Neuronal stem cell (in vitro differentiated cells): ENCODE results near the gene CDIP1.
A peak's percentile ranks its signal among the peaks of the same experiment; 100 is the strongest.

Experiments
- DNase-seq: peaks from one replicate; pipeline ENCODE4 v3.0.0-alpha.2; 2013; ENCODE audit warnings: low spot score
- H2AFZ ChIP-seq: one replicate; pipeline ENCODE4 v1.6.1; 2013; ENCODE audit warnings: mild to moderate bottlenecking, low read length, inconsistent platforms
- H2AK5ac ChIP-seq: 2 replicates; pipeline ENCODE4 v1.6.1; 2013; ENCODE audit warnings: low read depth, mild to moderate bottlenecking, inconsistent platforms, low read length, moderate library complexity, mixed read lengths
- H2BK120ac ChIP-seq: 2 replicates; pipeline ENCODE4 v1.6.1; 2013; ENCODE audit warnings: low read depth, mild to moderate bottlenecking, inconsistent platforms, low read length, moderate library complexity, mixed read lengths
- H2BK12ac ChIP-seq: one replicate; pipeline ENCODE4 v1.6.1; 2013; ENCODE audit warnings: low read length, inconsistent platforms
- H2BK15ac ChIP-seq: 2 replicates; pipeline ENCODE4 v1.6.1; 2013; ENCODE audit warnings: mild to moderate bottlenecking, low read length, inconsistent platforms, mixed read lengths
- H2BK5ac ChIP-seq: one replicate; pipeline ENCODE4 v1.6.1; 2013; ENCODE audit warnings: inconsistent platforms, mild to moderate bottlenecking, low read length, moderate library complexity
- H3K14ac ChIP-seq: one replicate; pipeline ENCODE4 v1.6.1; 2013; ENCODE audit warnings: low read length, inconsistent platforms
- H3K18ac ChIP-seq: 2 replicates; pipeline ENCODE4 v1.6.1; 2013; ENCODE audit warnings: low read length, inconsistent platforms
- H3K23ac ChIP-seq: 2 replicates; pipeline ENCODE4 v1.6.1; 2013; ENCODE audit warnings: low read depth, mild to moderate bottlenecking, mixed read lengths, low read length, inconsistent platforms; ENCODE audit not compliant: poor library complexity
- H3K27ac ChIP-seq: replicated peaks from 3 replicates; pipeline ENCODE4 v1.5.1; 2013; ENCODE audit warnings: low read length, inconsistent platforms
- H3K27me3 ChIP-seq, 3 experiments: 2 replicates each; pipeline ENCODE4 v1.6.1; 2013; ENCODE audit warnings: low read length in 3 of 3, mild to moderate bottlenecking in 2 of 3, inconsistent platforms in 1 of 3, low read depth in 1 of 3, mixed read lengths in 1 of 3, moderate library complexity in 1 of 3; ENCODE audit not compliant: control insufficient read depth in 3 of 3, insufficient read depth in 3 of 3
- H3K36me3 ChIP-seq, 2 donors: replicated peaks in 1 of 2; 2 replicates each; pipeline ENCODE4 v1.6.1; 2013; ENCODE audit warnings: low read length in 2 of 2; ENCODE audit not compliant: control insufficient read depth in 2 of 2, insufficient read depth in 2 of 2
- H3K4ac ChIP-seq: 2 replicates; pipeline ENCODE4 v1.6.1; 2013; ENCODE audit warnings: inconsistent platforms, mild to moderate bottlenecking, low read length, moderate library complexity
- H3K4me1 ChIP-seq, 2 donors: 1 replicate in 1 of 2; 2 replicates in 1 of 2; pipeline ENCODE4 v1.6.1; 2013; ENCODE audit warnings: low read length in 2 of 2, low read depth in 1 of 2; ENCODE audit not compliant: control insufficient read depth in 2 of 2, insufficient read depth in 1 of 2
- H3K4me2 ChIP-seq: one replicate; pipeline ENCODE4 v1.6.1; 2013; ENCODE audit warnings: mild to moderate bottlenecking, low read length, inconsistent platforms; ENCODE audit not compliant: insufficient read depth, poor library complexity, severe bottlenecking
- H3K4me3 ChIP-seq, 2 donors: 2 replicates each; pipeline ENCODE4 v1.5.1; 2013; ENCODE audit warnings: low read length in 2 of 2, mild to moderate bottlenecking in 2 of 2, inconsistent platforms in 1 of 2, moderate library complexity in 1 of 2
- H3K79me1 ChIP-seq: one replicate; pipeline ENCODE4 v1.6.1; 2013; ENCODE audit warnings: low read depth, mild to moderate bottlenecking, inconsistent platforms, low read length, moderate library complexity
- H3K9ac ChIP-seq: one replicate; pipeline ENCODE4 v1.6.1; 2013; ENCODE audit warnings: mild to moderate bottlenecking, low read depth, low read length, inconsistent platforms; ENCODE audit not compliant: poor library complexity
- H3K9me3 ChIP-seq, 2 donors: replicated peaks in 1 of 2; 2 replicates each; pipeline versions ENCODE3 to v1.6.1; 2013; ENCODE audit warnings: low read length in 2 of 2, mild to moderate bottlenecking in 2 of 2, inconsistent platforms in 1 of 2, low read depth in 1 of 2, mixed read lengths in 1 of 2, moderate library complexity in 1 of 2; ENCODE audit not compliant: control insufficient read depth in 2 of 2, insufficient read depth in 1 of 2
- H4K8ac ChIP-seq: one replicate; pipeline ENCODE4 v1.6.1; 2013; ENCODE audit warnings: low read depth, mild to moderate bottlenecking, inconsistent platforms, low read length, moderate library complexity
- H4K91ac ChIP-seq: one replicate; pipeline ENCODE4 v1.6.1; 2013; ENCODE audit warnings: low read length, low read depth, mild to moderate bottlenecking, inconsistent platforms; ENCODE audit not compliant: poor library complexity
- WGBS, 2 donors: extraction: QIAGEN DNeasy Blood & Tissue Kit; methylation state at CpG; one replicate each; pipeline ENCODE4 v1.1.7; 2013; ENCODE audit warnings: missing lambda C conversion rate in 2 of 2, mixed read lengths in 1 of 2; ENCODE audit not compliant: insufficient read length in 2 of 2, insufficient replicate concordance in 1 of 2; ENCODE audit errors: extremely low coverage in 2 of 2; 5-methylcytosine and 5-hydroxymethylcytosine counted together

CDIP1 gene

DNA sequence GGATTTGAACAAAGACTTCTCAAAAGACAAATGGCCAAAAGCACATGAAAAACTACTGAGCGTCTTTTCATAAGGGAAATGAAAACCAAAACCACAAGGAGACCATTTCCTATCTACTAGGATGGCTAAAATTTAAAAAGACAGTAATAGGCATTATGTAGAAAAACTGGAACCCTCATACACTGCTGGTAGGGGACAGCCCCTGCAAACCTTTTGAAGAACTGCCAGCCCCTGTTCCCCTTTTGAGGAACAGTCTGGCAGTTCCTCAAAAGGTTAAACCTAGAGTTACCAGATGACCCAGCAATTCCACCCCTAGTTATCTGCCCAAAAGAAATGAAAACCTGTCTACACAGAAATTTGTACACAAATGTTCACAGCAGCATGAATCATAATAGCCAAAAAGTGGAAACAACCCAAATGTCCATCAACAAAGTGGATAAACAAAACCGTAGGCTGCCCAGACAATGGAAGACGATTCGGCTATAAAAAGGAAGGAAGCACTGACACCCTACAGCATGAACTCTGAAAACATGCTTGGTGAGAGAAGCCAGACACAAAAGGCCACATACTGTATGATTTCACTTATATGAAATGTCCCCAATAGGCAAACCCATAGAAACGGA is 22.9 kb downstream of the CDIP1 start:
- Histone ChIP-seq H4K91ac (no peak overlapping the region), H3K9ac (no peak overlapping the region), H3K36me3 (peaks cover 19 to 37% of the 10 kb centered on the region in 2 donors), H3K27ac (no peak overlapping the region), H3K9me3 (no peaks in the 10 kb centered on the region), H3K4ac (no peak overlapping the region), H2AK5ac (no peak overlapping the region), H3K23ac (no peak overlapping the region), H2BK12ac (no peak overlapping the region), H3K79me1 (peaks cover 2% of the 10 kb centered on the region), H2BK120ac (no peak overlapping the region), H3K4me3 (no peak overlapping the region), H3K18ac (no peak overlapping the region), H2AFZ (no peak overlapping the region), H3K4me1 (peaks cover 0 to 2% of the 10 kb centered on the region in 2 donors), H3K27me3 (no peaks in the 10 kb centered on the region), H3K14ac (no peak overlapping the region), H2BK15ac (no peak overlapping the region), H2BK5ac (no peak overlapping the region), H3K4me2 (no peak overlapping the region), H4K8ac (no peak overlapping the region)
- no CpG with 5 or more reads among the region's 5 CpGs for WGBS, 2 donors
- no peak for DNase-seq

DNA sequence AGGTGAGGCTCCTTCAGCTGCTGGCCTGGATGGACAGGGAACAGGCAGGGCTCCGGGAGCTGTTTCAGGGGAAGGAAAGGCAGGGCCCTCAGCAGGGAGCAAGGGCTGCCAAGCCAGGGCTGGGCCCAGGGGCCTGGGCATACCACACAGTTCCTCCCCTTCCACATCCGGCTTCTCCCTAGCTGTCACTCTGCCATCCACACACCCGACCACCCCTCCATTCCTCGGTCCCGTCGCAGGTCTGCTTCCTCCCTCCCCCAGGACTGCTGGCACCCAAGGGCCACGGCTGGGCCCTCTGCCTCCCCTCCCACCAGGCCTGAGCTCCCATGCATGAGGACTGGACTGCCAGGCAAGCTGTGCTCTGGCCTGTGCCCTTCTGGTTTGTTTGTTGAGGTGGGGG is 24.0 kb downstream of the CDIP1 start:
- H3K18ac ChIP-seq: no peak overlapping the region
- no peak overlapping the region for H2AK5ac ChIP-seq
- H4K8ac ChIP-seq: no peak overlapping the region
- no peak overlapping the region for H2BK12ac ChIP-seq
- H2BK15ac ChIP-seq: no peak overlapping the region
- no peak overlapping the region for H3K4me3 ChIP-seq
- no peak overlapping the region for H4K91ac ChIP-seq
- no peak overlapping the region for H3K23ac ChIP-seq
- no peak overlapping the region for H3K4ac ChIP-seq
- no peaks in the 10 kb centered on the region for H3K27me3 ChIP-seq
- H3K14ac ChIP-seq: no peak overlapping the region
- H2AFZ ChIP-seq: no peak overlapping the region
- no peak overlapping the region for H3K27ac ChIP-seq
- no peak overlapping the region for H2BK5ac ChIP-seq
- H3K9me3 ChIP-seq: no peaks in the 10 kb centered on the region
- H3K9ac ChIP-seq: peak overlapping the region; percentile 47
- peaks cover 26 to 48% of the 10 kb centered on the region in 2 donors for H3K36me3 ChIP-seq
- no peak for DNase-seq
- no CpG with 5 or more reads among the region's 7 CpGs for WGBS, 2 donors
- peaks cover 2% of the 10 kb centered on the region for H3K79me1 ChIP-seq
- no peak overlapping the region for H2BK120ac ChIP-seq
- H3K4me2 ChIP-seq: no peak overlapping the region
- peaks cover 0 to 2% of the 10 kb centered on the region in 2 donors for H3K4me1 ChIP-seq

DNA sequence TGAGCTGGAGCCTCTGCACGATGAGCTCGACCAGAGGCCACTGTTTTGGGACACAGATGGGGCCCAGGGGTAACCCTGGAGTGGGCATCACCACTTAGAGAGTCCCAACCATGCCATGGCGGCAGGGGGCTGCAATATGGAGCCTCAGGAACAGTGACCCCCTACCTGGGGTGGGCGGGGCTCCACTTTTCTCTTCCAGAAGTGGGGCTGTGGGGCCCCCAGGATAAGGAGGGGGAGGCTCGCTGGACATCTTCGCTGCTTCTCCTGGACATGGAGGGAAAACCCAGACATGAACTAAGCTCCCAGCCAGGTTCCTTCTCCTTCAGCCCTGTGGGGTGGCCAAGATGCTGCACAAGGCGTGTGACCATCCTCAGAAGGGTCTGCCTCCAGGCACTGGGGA is 24.7 kb downstream of the CDIP1 start:
- Histone ChIP-seq H3K23ac (no peak overlapping the region), H2BK15ac (no peak overlapping the region), H2AFZ (no peak overlapping the region), H3K14ac (no peak overlapping the region), H3K27me3 (no peaks in the 10 kb centered on the region), H3K4me3 (no peak overlapping the region), H2BK12ac (no peak overlapping the region), H3K27ac (no peak overlapping the region), H3K4ac (no peak overlapping the region), H4K91ac (no peak overlapping the region), H3K18ac (no peak overlapping the region), H4K8ac (no peak overlapping the region), H2BK5ac (no peak overlapping the region), H3K9me3 (no peaks in the 10 kb centered on the region), H2AK5ac (no peak overlapping the region), H2BK120ac (no peak overlapping the region), H3K79me1 (peaks cover 2% of the 10 kb centered on the region), H3K36me3 (peaks cover 26 to 55% of the 10 kb centered on the region in 2 donors), H3K4me1 (no peaks in the 10 kb centered on the region), H3K9ac (no peak overlapping the region), H3K4me2 (no peak overlapping the region)
- WGBS, 2 donors: no CpG with 5 or more reads among the region's 7 CpGs
- DNase-seq: no peak

DNA sequence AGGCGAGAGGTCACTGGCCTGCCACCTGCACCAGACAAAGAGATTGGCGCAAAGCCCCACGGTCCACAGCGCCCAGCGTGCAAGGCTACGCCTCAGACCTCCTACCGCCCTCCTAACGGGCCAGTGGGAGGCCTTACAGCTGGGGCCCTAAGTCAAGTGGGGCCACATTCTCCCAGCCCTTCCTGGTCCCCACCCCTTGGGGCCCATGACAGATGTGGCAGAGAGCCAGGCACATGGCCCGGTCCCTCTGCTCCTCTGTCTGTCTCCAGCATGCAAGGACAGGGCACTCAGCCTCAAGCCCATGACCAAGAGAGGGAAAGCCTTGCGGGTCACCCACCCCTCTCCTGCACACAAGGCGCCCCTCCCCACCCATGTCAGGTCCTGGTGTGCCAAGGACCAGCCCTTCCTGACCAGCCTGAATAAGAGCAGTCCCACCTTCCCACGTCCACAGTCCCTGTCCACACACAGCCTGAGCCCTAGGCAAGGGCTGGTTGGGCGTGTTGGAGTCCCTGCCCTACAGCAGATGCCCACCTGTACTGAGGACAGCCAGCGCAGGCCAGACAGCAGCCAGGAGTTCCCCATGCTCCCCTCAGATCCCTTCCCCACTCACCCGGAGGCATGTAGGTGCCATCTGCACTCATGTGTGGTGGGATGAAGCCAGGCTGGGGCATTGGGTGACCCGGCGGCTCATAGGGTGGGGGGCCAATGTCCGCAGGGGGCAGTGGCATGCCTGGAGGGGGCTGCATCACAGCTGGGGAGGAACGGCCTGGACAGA is 25.3 kb downstream of the CDIP1 start:
- no peak overlapping the region for H2BK5ac ChIP-seq
- H2BK15ac ChIP-seq: no peak overlapping the region
- peaks cover under 1% of the 10 kb centered on the region for H3K79me1 ChIP-seq
- H2AK5ac ChIP-seq: no peak overlapping the region
- no peak overlapping the region for H2BK12ac ChIP-seq
- H2AFZ ChIP-seq: no peak overlapping the region
- H3K14ac ChIP-seq: peak overlapping the region; percentile 42
- H4K8ac ChIP-seq: no peak overlapping the region
- H3K4me2 ChIP-seq: no peak overlapping the region
- peak overlapping the region; percentile 47 for H3K9ac ChIP-seq
- no peaks in the 10 kb centered on the region for H3K9me3 ChIP-seq
- WGBS, 2 donors: no CpG with 5 or more reads among the region's 19 CpGs
- peaks cover 28 to 61% of the 10 kb centered on the region in 2 donors for H3K36me3 ChIP-seq
- no peak overlapping the region for H3K27ac ChIP-seq
- H3K23ac ChIP-seq: no peak overlapping the region
- no peak overlapping the region for H3K4me3 ChIP-seq
- H3K4ac ChIP-seq: no peak overlapping the region
- no peak overlapping the region for H3K18ac ChIP-seq
- no peak for DNase-seq
- H3K27me3 ChIP-seq: no peaks in the 10 kb centered on the region
- no peak overlapping the region for H4K91ac ChIP-seq
- H2BK120ac ChIP-seq: no peak overlapping the region
- H3K4me1 ChIP-seq: no peaks in the 10 kb centered on the region
